GM12874 (cell line): ENCODE measurements around the gene SGCA.

Experiments
- TF ChIP-seq, protein P1 (sequence below): IDR thresholded peaks from 2 replicates; pipeline ENCODE4 v1.5.1; 2011; ENCODE audit warnings: low read depth, mild to moderate bottlenecking, control low read depth, low read length, moderate library complexity; ENCODE audit not compliant: insufficient read depth

Gene SGCA

GRCh38 chr17:50172130-50172529 is 6.3 kb downstream of the SGCA start:
- TF ChIP-seq, protein P1, sequence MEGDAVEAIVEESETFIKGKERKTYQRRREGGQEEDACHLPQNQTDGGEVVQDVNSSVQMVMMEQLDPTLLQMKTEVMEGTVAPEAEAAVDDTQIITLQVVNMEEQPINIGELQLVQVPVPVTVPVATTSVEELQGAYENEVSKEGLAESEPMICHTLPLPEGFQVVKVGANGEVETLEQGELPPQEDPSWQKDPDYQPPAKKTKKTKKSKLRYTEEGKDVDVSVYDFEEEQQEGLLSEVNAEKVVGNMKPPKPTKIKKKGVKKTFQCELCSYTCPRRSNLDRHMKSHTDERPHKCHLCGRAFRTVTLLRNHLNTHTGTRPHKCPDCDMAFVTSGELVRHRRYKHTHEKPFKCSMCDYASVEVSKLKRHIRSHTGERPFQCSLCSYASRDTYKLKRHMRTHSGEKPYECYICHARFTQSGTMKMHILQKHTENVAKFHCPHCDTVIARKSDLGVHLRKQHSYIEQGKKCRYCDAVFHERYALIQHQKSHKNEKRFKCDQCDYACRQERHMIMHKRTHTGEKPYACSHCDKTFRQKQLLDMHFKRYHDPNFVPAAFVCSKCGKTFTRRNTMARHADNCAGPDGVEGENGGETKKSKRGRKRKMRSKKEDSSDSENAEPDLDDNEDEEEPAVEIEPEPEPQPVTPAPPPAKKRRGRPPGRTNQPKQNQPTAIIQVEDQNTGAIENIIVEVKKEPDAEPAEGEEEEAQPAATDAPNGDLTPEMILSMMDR, result no peak

DNA sequence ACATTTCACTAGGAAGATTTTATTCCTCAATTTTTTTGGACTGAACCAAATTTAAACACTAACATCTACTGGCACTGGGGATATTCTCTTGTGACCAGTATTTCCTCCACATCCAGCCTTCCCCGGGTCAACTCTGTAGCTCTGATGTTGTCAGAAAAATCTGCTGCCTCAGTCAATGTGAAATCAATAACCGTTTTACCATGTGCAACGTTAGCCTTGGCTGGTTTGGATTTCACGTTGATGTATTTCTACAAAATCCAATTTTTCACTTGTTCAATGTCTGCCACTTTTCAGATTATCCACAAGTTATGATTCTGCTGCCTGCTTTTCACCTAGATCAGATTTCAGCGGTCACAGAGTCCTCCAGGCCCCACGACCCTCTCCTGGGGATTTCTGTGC is 7.1 kb downstream of the SGCA start:
- TF ChIP-seq, protein P1, result no peak

GRCh38 chr17:50173335-50173941 is 7.6 kb downstream of the SGCA start:
- TF ChIP-seq, protein P1, result no peak

DNA sequence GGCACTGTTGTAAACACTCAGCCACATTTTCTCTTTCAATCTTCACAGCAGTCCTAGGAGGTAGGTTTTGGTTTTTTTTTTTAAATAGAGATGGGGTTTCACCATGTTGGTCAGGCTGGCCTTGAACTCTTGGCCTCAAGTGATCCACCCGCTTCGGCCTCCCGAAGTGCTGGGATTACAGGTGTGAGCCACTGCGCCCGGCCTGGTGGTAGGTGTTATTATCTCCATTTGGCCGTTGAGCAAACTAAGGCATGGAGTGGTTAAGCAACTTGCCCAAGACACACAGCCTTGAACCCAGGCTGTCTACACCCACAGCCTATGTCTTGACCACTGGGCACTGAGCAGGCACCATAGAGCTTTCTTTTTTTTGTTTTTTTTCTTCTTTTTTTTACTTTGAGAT is 8.6 kb downstream of the SGCA start:
- TF ChIP-seq, protein P1, result no peak

DNA sequence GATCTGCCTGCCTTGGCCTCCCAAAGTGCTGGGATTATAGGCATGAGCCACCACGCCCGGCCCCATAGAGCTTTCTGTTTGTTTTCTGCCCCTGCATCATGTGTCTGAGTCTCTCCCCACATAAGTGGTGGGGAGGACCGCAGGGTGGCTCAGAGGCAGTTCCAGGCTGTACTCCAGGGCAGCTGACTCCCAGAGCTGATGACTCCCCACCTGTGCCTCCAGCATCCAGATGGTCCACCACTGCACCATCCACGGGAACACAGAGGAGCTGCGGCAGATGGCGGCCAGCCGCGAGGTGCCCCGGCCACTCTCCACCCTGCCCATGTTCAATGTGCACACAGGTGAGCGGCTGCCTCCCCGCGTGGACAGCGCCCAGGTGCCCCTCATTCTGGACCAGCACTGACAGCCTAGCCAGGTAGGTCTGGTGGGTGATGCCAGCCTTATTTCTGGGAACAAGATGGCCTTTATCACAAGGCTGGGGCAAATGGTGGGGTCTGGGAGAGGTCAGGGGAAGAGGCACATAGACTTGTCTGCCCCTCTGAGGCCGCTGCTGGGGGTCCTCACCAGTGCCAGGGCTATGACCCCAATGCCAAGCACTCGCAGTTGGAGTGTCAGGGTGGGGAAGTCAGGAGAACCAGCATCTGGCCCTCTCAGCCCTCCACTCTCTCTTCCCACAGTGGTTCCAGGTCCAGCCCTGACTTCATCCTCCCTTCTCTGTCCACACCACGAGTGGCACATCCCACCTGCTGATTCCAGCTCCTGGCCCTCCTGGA is 9.4 kb downstream of the SGCA start:
- TF ChIP-seq, protein P1, result no peak

GRCh38 chr17:50176559-50177357 is 11.0 kb downstream of the SGCA start:
- TF ChIP-seq, protein P1, result no peak

DNA sequence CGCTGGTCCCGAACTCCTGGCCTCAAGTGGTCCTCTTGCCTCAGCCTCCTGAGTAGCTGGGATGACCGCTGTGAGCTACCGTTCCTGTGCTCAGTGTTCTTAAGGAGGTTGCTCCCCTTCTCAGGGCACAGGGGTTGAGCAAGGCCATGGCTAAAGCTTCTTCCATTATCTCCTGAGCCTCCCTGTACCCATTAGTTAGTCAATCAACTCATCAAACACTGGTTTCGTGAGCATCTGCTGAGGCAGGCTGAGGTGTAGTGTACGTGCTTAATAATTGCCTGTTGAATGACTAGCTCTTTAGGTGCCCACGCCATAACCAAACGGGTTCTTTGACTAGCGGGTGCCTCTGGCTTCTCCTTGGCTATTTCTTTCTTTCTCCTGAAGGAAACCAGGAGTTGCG is 11.7 kb downstream of the SGCA start:
- TF ChIP-seq, protein P1, result no peak
